HG02870 (cell line): ENCODE measurements around the gene C2CD3.
"Not testable (repeated sequence)": the region's sequence is repeated elsewhere in the genome, so short reads cannot be mapped to it uniquely, and the experiment has no call there.

Experiments
- ATAC-seq: cut with Tn5 transposase; IDR thresholded peaks from one replicate; pipeline ENCODE4 v1.9.1; 2021; ENCODE audit warnings: mild to moderate bottlenecking, moderate library complexity; ENCODE audit not compliant: unreplicated experiment

C2CD3 gene

GRCh38 chr11:74006743-74007304, 164.0 kb downstream of the C2CD3 start:
- no peak for ATAC-seq

- ATAC-seq = no peak
These were observed 164.9 kb downstream of the C2CD3 start for GRCh38 chr11:74005721-74006517.

- ATAC-seq = no peak
These were observed 165.8 kb downstream of the C2CD3 start for GRCh38 chr11:74004759-74005615.

DNA sequence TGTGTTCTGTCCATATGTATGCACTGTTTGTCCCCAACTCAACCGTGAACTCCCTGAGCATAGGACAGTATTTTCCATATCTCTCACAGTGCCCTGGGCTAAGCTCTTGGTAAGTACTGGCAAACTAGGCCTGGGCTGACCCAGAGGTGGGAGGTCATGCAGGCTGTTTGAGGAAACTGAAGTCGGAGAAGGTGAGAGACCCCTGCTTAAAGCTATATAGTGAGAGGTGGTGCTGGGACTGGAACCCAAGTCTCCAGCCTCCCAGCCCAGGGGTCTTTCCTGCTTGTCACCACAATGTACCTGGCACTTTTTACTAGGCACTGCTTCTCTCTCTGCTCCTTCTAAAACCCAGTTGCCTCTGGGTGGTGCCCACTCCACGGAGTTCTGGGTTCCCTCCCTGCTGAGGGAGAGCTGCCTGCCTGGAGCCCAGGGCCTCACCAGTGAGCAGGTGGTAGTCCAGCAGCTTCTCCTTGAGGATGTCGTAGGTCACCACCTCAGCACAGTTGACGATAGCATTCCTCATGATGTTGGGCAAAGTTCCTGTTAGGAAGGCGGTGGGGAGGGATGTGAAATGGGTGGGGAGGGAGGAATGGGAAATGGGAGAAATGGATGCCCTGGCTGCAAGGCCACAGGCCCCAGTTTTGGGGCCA, 166.6 kb downstream of the C2CD3 start:
- no peak for ATAC-seq

- no peak for ATAC-seq
These were observed 168.0 kb downstream of the C2CD3 start for GRCh38 chr11:74002832-74003231.

- ATAC-seq = no peak
These were observed 168.9 kb downstream of the C2CD3 start for GRCh38 chr11:74001822-74002286.

GRCh38 chr11:74000307-74001133, 170.3 kb downstream of the C2CD3 start:
- no peak for ATAC-seq

GRCh38 chr11:73999581-74000306, 171.1 kb downstream of the C2CD3 start:
- no peak for ATAC-seq

- no peak for ATAC-seq
These were observed 171.8 kb downstream of the C2CD3 start for GRCh38 chr11:73998846-73999575.

GRCh38 chr11:73997120-73997770, 173.6 kb downstream of the C2CD3 start:
- no peak for ATAC-seq

DNA sequence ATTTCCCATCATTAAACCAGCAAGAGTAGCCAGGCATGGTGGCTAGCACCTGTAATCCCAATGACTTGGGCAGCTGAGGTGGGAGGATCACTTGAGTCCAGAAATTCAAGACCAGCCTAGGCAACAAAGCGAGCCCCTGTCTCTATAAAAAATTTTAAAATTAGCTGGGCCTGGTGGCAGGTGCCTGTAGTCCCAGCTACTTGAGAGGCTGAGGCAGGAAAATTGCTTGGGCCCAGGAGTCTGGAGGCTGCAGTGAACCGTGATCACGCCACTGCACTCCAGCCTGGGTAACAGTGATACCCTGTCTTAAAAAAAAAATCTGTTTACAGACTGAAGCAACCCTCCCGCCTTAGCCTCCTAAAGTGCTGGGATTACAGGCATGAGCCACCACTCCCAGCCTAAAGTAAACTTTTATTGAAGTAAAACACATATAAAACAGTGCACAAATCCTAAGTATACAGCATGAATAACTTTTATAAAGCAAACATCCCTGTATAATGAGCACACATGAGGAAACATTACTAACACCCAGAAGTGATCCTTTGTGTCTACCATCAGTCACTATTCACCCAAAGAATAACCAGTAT, 174.5 kb downstream of the C2CD3 start:
- ATAC-seq = no peak

DNA sequence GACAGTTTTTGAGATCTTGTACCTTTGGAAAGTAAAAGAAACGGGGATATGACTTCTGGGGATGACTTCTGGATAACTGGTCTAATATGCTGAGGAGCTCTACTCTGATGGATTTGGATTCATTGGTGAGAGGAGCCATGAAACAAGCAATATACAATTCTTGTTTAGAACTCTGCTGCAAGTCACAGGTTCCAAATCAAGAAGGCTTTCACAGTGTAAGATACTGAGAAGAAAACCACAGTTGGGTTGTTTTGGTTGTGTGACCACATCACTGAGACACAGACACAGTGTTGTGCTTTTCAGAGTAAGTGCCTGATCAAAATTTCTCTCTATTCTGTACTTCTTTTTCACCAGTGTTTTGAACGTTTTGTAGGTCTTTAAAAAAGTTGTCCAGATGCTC, 175.1 kb downstream of the C2CD3 start:
- peak; percentile 47 for ATAC-seq

DNA sequence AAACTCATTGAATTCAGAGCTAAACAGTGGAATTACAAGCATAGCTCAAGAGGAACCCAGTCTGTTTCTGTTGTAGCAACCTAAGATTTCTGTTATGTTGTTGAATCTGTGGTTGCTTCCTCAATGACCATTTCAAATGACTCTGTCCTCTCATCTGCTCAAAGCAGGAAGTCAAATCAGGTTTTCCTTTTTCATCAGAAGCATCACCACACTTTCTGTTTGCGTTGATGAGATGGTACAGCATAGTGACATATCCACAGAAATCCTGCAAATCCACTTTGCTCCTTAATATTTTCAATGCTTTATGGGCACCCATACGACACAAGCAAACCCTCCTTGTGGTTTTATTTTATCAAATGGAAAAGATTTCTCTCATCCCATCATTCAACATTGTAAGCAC, 175.6 kb downstream of the C2CD3 start:
- ATAC-seq = no peak

- ATAC-seq = no peak
These were observed 179.3 kb downstream of the C2CD3 start for GRCh38 chr11:73991471-73992006.

GRCh38 chr11:73990730-73991129, 180.1 kb downstream of the C2CD3 start:
- ATAC-seq = no peak

DNA sequence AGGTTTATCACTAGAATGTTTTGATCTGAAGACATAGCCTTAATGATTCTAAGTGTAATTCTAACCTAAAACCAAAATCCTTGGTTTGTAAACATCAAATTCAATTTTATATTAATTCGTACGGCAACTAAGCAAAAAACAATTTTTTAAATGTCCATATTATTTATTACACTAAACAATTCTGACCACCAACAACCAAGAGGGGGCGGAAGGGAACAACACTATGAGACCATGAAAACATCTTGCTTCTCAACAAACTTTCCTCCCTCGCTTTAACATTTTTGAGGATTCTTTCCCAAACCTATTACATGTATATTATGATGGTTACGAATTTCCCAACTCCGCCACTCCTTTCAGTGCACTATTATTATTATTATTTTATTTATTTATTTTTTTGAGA, 181.6 kb downstream of the C2CD3 start:
- ATAC-seq = no peak

- no peak for ATAC-seq
These were observed 182.6 kb downstream of the C2CD3 start for GRCh38 chr11:73988227-73988626.

GRCh38 chr11:73985661-73986060, 185.1 kb downstream of the C2CD3 start:
- ATAC-seq = not testable (repeated sequence)
